Retinal pigment epithelial cell (primary cell): ENCODE data around the gene KMT2C.

Source experiments
- DNase-seq: peaks from one replicate; pipeline ENCODE4 v3.0.0-alpha.2; 2010; ENCODE audit warnings: low read depth
- H3K4me3 ChIP-seq: 2 replicates; pipeline ENCODE4 v1.5.1; 2011; ENCODE audit warnings: mild to moderate bottlenecking, low read length, control low read depth, moderate library complexity
- CTCF ChIP-seq: conservative IDR thresholded peaks from 2 replicates; pipeline ENCODE4 v1.5.1; 2011; ENCODE audit warnings: low read depth, low read length, control low read depth, inconsistent platforms

KMT2C gene

GRCh38 chr7:152086513-152086912 is 349.3 kb downstream of the KMT2C start:
- H3K4me3 ChIP-seq, result no peak overlapping the region
- DNase-seq, result no peak
- no peak for TF ChIP-seq CTCF

- no peak for TF ChIP-seq CTCF
- no peak overlapping the region for H3K4me3 ChIP-seq
- DNase-seq, result no peak
Observed at GRCh38 chr7:152085131-152085530, 350.7 kb downstream of the KMT2C start.
